Astrocyte of the cerebellum (primary cell): ENCODE measurements around the gene LHFPL3.

ENCODE experiments used
- DNase-seq: peaks from one replicate; pipeline ENCODE4 v3.0.0-alpha.2; 2011; ENCODE audit warnings: low read depth
- H3K4me3 ChIP-seq: 2 replicates; pipeline ENCODE4 v1.5.1; 2011; ENCODE audit warnings: mild to moderate bottlenecking, low read depth, low read length, moderate library complexity
- CTCF ChIP-seq: IDR thresholded peaks from 2 replicates; pipeline ENCODE4 v1.5.1; 2012; ENCODE audit warnings: low read length, low read depth, moderate library complexity, mild to moderate bottlenecking; ENCODE audit errors: missing control alignments
- in situ Hi-C: cut with HindIII; loops from 2 replicates; pipeline ENCODE4 v1.10.0; 2017; ENCODE audit warnings: low sequenced_read_pairs

The LHFPL3 gene

GRCh38 chr7:104656467-104656866 lies 328.1 kb downstream of the LHFPL3 start:
- DNase-seq, result no peak
- no peak for TF ChIP-seq CTCF
- in situ Hi-C loops, result no loop called here
- H3K4me3 ChIP-seq, result no peak overlapping the region

GRCh38 chr7:104657134-104657533 lies 328.7 kb downstream of the LHFPL3 start:
- DNase-seq, result no peak
- TF ChIP-seq CTCF, result no peak
- in situ Hi-C loops, result no loop called here
- H3K4me3 ChIP-seq, result no peak overlapping the region

GRCh38 chr7:104661575-104661974 lies 333.2 kb downstream of the LHFPL3 start:
- no peak overlapping the region for H3K4me3 ChIP-seq
- no peak for DNase-seq
- no peak for TF ChIP-seq CTCF
- in situ Hi-C loops, result no loop called here

- DNase-seq, result no peak
- no peak for TF ChIP-seq CTCF
- in situ Hi-C loops, result no loop called here
- H3K4me3 ChIP-seq, result no peak overlapping the region
These were observed 336.2 kb downstream of the LHFPL3 start for GRCh38 chr7:104664648-104665047.

- DNase-seq, result no peak
- H3K4me3 ChIP-seq, result no peak overlapping the region
- no peak for TF ChIP-seq CTCF
- in situ Hi-C loops, result no loop called here
These were observed 349.2 kb downstream of the LHFPL3 start for GRCh38 chr7:104677587-104677986.

- in situ Hi-C loops, result no loop called here
- H3K4me3 ChIP-seq, result no peak overlapping the region
- no peak for TF ChIP-seq CTCF
- DNase-seq, result no peak
These were observed 350.7 kb downstream of the LHFPL3 start for GRCh38 chr7:104679085-104679484.

- in situ Hi-C loops, result no loop called here
- no peak for TF ChIP-seq CTCF
- H3K4me3 ChIP-seq, result no peak overlapping the region
- no peak for DNase-seq
These were observed 357.9 kb downstream of the LHFPL3 start for GRCh38 chr7:104686286-104686685.
